GM18858 (cell line): Measurements from ENCODE around the gene SLC6A12.
"Not testable (repeated sequence)": the region's sequence is repeated elsewhere in the genome, so short reads cannot be mapped to it uniquely, and the experiment has no call there.

Experiments used
- ATAC-seq: cut with Tn5 transposase; IDR thresholded peaks from one replicate; pipeline ENCODE4 v1.9.1; 2021; ENCODE audit not compliant: unreplicated experiment

SLC6A12 gene

GRCh38 chr12:235967-236366, 22.0 kb upstream of the SLC6A12 start:
- ATAC-seq = not testable (repeated sequence)

GRCh38 chr12:234891-235415, 21.0 kb upstream of the SLC6A12 start:
- ATAC-seq = no peak

GRCh38 chr12:234019-234418, 20.1 kb upstream of the SLC6A12 start:
- ATAC-seq = no peak

- ATAC-seq = no peak
Measured at GRCh38 chr12:233615-233968, 19.6 kb upstream of the SLC6A12 start.

GRCh38 chr12:232731-233614, 19.0 kb upstream of the SLC6A12 start:
- ATAC-seq = no peak

- ATAC-seq = no peak
Measured at GRCh38 chr12:230925-231671, 17.1 kb upstream of the SLC6A12 start.

GRCh38 chr12:229441-230191, 15.7 kb upstream of the SLC6A12 start:
- no peak for ATAC-seq

- ATAC-seq = no peak
Measured at GRCh38 chr12:228846-229200, 14.9 kb upstream of the SLC6A12 start.

- ATAC-seq = no peak
Measured at GRCh38 chr12:227923-228845, 14.2 kb upstream of the SLC6A12 start.

GRCh38 chr12:227286-227915, 13.4 kb upstream of the SLC6A12 start:
- no peak for ATAC-seq

GRCh38 chr12:226401-226800, 12.4 kb upstream of the SLC6A12 start:
- ATAC-seq = no peak

GRCh38 chr12:225012-225411, 11.1 kb upstream of the SLC6A12 start:
- no peak for ATAC-seq

- no peak for ATAC-seq
Measured at GRCh38 chr12:224330-224729, 10.4 kb upstream of the SLC6A12 start.

GRCh38 chr12:223841-224240, 9.9 kb upstream of the SLC6A12 start:
- ATAC-seq = no peak

- no peak for ATAC-seq
Measured at GRCh38 chr12:221736-222135, 7.8 kb upstream of the SLC6A12 start.

GRCh38 chr12:220946-221550, 7.1 kb upstream of the SLC6A12 start:
- no peak for ATAC-seq

- ATAC-seq = no peak
Measured at GRCh38 chr12:220491-220890, 6.5 kb upstream of the SLC6A12 start.

GRCh38 chr12:219891-220352, 6.0 kb upstream of the SLC6A12 start:
- no peak for ATAC-seq
